Measurements from ENCODE around the gene ERF. TPM values are rescaled to one million over a fixed set of nuclear protein-coding genes. Genes with fewer than 3 reads are reported as not detected.

The ERF gene
- polyA plus RNA-seq, 1 donor from 2014 or later, result 3.8 TPM

GRCh38 chr19:42252365-42253244, 2.3 kb downstream of the ERF start (continued):
- TF ChIP-seq REST (IDR thresholded peaks at IDR 0.05; ENCODE audit: borderline replicate concordance), result no peak
- TF ChIP-seq TAF1 (IDR thresholded peaks at IDR 0.05; ENCODE audit: low read depth), result no peak
- TF ChIP-seq MXI1 (conservative IDR thresholded peaks at IDR 0.05; ENCODE audit: poor library complexity, severe bottlenecking), result peak; percentile 53

GRCh38 chr19:42251572-42252358, 3.2 kb downstream of the ERF start:
- Histone ChIP-seq H3K9me2 (ENCODE audit: insufficient read depth, low read length) (no peaks in the 10 kb centered on the region), H3K9ac (ENCODE audit: low read length) (no peak overlapping the region), H3K79me2 (replicated peaks; ENCODE audit: insufficient read depth, low read length) (peaks cover 20% of the 10 kb centered on the region), H3K36me3 (ENCODE audit: insufficient read depth, low read length) (no peaks in the 10 kb centered on the region), H3K27me3 (ENCODE audit: insufficient read depth, low read depth, low read length) (no peaks in the 10 kb centered on the region), H3K4me2 (ENCODE audit: low read length) (no peak overlapping the region), H4K20me1 (ENCODE audit: insufficient read depth) (no peaks in the 10 kb centered on the region), H3K9me3 (ENCODE audit: low read length) (no peaks in the 10 kb centered on the region), H2AFZ (ENCODE audit: low read depth, low read length) (no peak overlapping the region), H3K27ac (ENCODE audit: low read length) (no peak overlapping the region), H3K4me3 (ENCODE audit: low read length) (peak overlapping the region; percentile 97), H3F3A (ENCODE audit: insufficient read depth, low read length, poor library complexity, severe bottlenecking) (no peaks in the 10 kb centered on the region)
- TF ChIP-seq EZH2 (IDR thresholded peaks at IDR 0.05; ENCODE audit: borderline replicate concordance, insufficient read depth, low read length, poor library complexity, severe bottlenecking) (no peak), CTCF (IDR thresholded peaks at IDR 0.05; ENCODE audit: poor library complexity, severe bottlenecking) (no peak)

- Histone ChIP-seq H4K20me1 (ENCODE audit: insufficient read depth) (no peaks in the 10 kb centered on the region), H3K4me3 (ENCODE audit: low read length) (no peak overlapping the region), H3K36me3 (ENCODE audit: insufficient read depth, low read length) (no peaks in the 10 kb centered on the region), H3K27me3 (ENCODE audit: insufficient read depth, low read depth, low read length) (no peaks in the 10 kb centered on the region), H3F3A (ENCODE audit: insufficient read depth, low read length, poor library complexity, severe bottlenecking) (no peaks in the 10 kb centered on the region), H3K79me2 (replicated peaks; ENCODE audit: insufficient read depth, low read length) (peaks cover 20% of the 10 kb centered on the region), H3K9me2 (ENCODE audit: insufficient read depth, low read length) (no peaks in the 10 kb centered on the region), H2AFZ (ENCODE audit: low read depth, low read length) (no peak overlapping the region), H3K4me2 (ENCODE audit: low read length) (no peak overlapping the region), H3K9ac (ENCODE audit: low read length) (no peak overlapping the region), H3K9me3 (ENCODE audit: low read length) (no peaks in the 10 kb centered on the region), H3K27ac (ENCODE audit: low read length) (no peak overlapping the region)
- TF ChIP-seq EZH2 (IDR thresholded peaks at IDR 0.05; ENCODE audit: borderline replicate concordance, insufficient read depth, low read length, poor library complexity, severe bottlenecking) (no peak), EP300 (conservative IDR thresholded peaks at IDR 0.05; ENCODE audit: poor library complexity, severe bottlenecking) (no peak), RAD21 (conservative IDR thresholded peaks at IDR 0.05) (no peak), MXI1 (conservative IDR thresholded peaks at IDR 0.05; ENCODE audit: poor library complexity, severe bottlenecking) (no peak), SMC3 (conservative IDR thresholded peaks at IDR 0.05; ENCODE audit: poor library complexity) (no peak), CTCF (IDR thresholded peaks at IDR 0.05; ENCODE audit: poor library complexity, severe bottlenecking) (no peak), REST (IDR thresholded peaks at IDR 0.05; ENCODE audit: borderline replicate concordance) (no peak), TAF1 (IDR thresholded peaks at IDR 0.05; ENCODE audit: low read depth) (no peak)
Measured at GRCh38 chr19:42250666-42251531, 4.0 kb downstream of the ERF start.
